Suprapubic skin (tissue), 4 donors: ENCODE results near the gene NCKAP5. TPM values are rescaled to one million over a fixed set of nuclear protein-coding genes. Genes with fewer than 3 reads are reported as not detected.

ENCODE experiments used
- DNase-seq, 2 donors: peaks; one replicate each; pipeline ENCODE4 v3.0.0-alpha.2; 2019; ENCODE audit warnings: low spot score in 2 of 2
- H3K27ac ChIP-seq: fragments of 200-600 bp; sonication (generic); one replicate; pipeline ENCODE4 v1.5.1; 2019
- H3K27me3 ChIP-seq: fragments of 200-600 bp; sonication (generic); one replicate; pipeline ENCODE4 v1.5.1; 2019
- H3K36me3 ChIP-seq: fragments of 200-600 bp; sonication (generic); one replicate; pipeline ENCODE4 v1.5.1; 2019
- H3K4me1 ChIP-seq: fragments of 200-600 bp; sonication (generic); one replicate; pipeline ENCODE4 v1.5.1; 2019
- H3K4me3 ChIP-seq: fragments of 200-600 bp; sonication (generic); one replicate; pipeline ENCODE4 v1.5.1; 2019; ENCODE audit warnings: mild to moderate bottlenecking
- H3K9me3 ChIP-seq: fragments of 200-600 bp; sonication (generic); one replicate; pipeline ENCODE4 v1.5.1; 2019
- CTCF ChIP-seq, 2 donors: fragments of 200-600 bp in 1 of 2; fragments of 450-650 bp in 1 of 2; sonication (generic) in 1 of 2; IDR thresholded peaks; one replicate each; pipeline ENCODE4 v1.5.1; 2016 to 2019; ENCODE audit warnings: antibody characterized with exemption in 2 of 2, mild to moderate bottlenecking in 1 of 2, moderate library complexity in 1 of 2
- EP300 ChIP-seq: sonication (generic); formaldehyde crosslinking; IDR thresholded peaks from one replicate; pipeline ENCODE4 v1.6.1; 2017; ENCODE audit warnings: antibody characterized with exemption
- POLR2A ChIP-seq, 2 donors: fragments of 450-650 bp; IDR thresholded peaks; one replicate each; pipeline ENCODE4 v1.6.1; 2017; ENCODE audit warnings: antibody characterized with exemption in 2 of 2, mild to moderate bottlenecking in 2 of 2, moderate library complexity in 2 of 2
- POLR2AphosphoS5 ChIP-seq, 3 donors: sonication (generic); formaldehyde crosslinking; IDR thresholded peaks; one replicate each; pipeline ENCODE4 v1.6.1; 2017; ENCODE audit warnings: antibody characterized with exemption in 3 of 3
- WGBS: methylation state at CpG from one replicate; pipeline ENCODE4 v1.1.5; 2018; 5-methylcytosine and 5-hydroxymethylcytosine counted together
- total RNA-seq, 4 donors: library from RNA; depleted of rRNA; stranded (reverse); fragments of >200 nt; gene quantifications; one replicate each; pipeline ENCODE4 v1.1.0, GENCODE V29; 2016

NCKAP5 gene
- total RNA-seq, 4 donors from 2014 or later = 2.8 to 6.4 (median 4.2) TPM

- WGBS = 56% methylated on average over 7 of the region's 7 CpGs
- no peaks in the 10 kb centered on the region for H3K9me3 ChIP-seq
- no peak for TF ChIP-seq CTCF (IDR thresholded peaks at IDR 0.05)
- TF ChIP-seq POLR2A (IDR thresholded peaks at IDR 0.05) = no peak
- H3K36me3 ChIP-seq = no peaks in the 10 kb centered on the region
- no peaks in the 10 kb centered on the region for H3K27me3 ChIP-seq
- H3K4me1 ChIP-seq = no peaks in the 10 kb centered on the region
- H3K4me3 ChIP-seq = no peak overlapping the region
- no peak overlapping the region for H3K27ac ChIP-seq
- no peak for DNase-seq
Measured at GRCh38 chr2:132656266-132656975, 911.8 kb downstream of the NCKAP5 start.

GRCh38 chr2:132654968-132655367, 913.3 kb downstream of the NCKAP5 start:
- Histone ChIP-seq H3K36me3 (no peaks in the 10 kb centered on the region), H3K27ac (no peak overlapping the region), H3K9me3 (no peaks in the 10 kb centered on the region), H3K4me1 (no peaks in the 10 kb centered on the region), H3K27me3 (no peaks in the 10 kb centered on the region), H3K4me3 (no peak overlapping the region)
- 81% methylated on average over 7 of the region's 7 CpGs for WGBS
- TF ChIP-seq CTCF (IDR thresholded peaks at IDR 0.05) = no peak
- TF ChIP-seq EP300 = no peak
- TF ChIP-seq POLR2AphosphoS5 (IDR thresholded peaks at IDR 0.05) = no peak
- TF ChIP-seq POLR2A (IDR thresholded peaks at IDR 0.05) = no peak
- DNase-seq = no peak

- H3K4me1 ChIP-seq = no peaks in the 10 kb centered on the region
- no peaks in the 10 kb centered on the region for H3K36me3 ChIP-seq
- 82% methylated on average over 4 of the region's 4 CpGs for WGBS
- H3K4me3 ChIP-seq = no peak overlapping the region
- no peak for TF ChIP-seq EP300
- TF ChIP-seq POLR2AphosphoS5 (IDR thresholded peaks at IDR 0.05) = no peak
- no peak for TF ChIP-seq POLR2A (IDR thresholded peaks at IDR 0.05)
- no peak for TF ChIP-seq CTCF (IDR thresholded peaks at IDR 0.05)
- no peaks in the 10 kb centered on the region for H3K9me3 ChIP-seq
- H3K27ac ChIP-seq = no peak overlapping the region
- H3K27me3 ChIP-seq = no peaks in the 10 kb centered on the region
- no peak for DNase-seq
Measured at GRCh38 chr2:132654335-132654734, 913.9 kb downstream of the NCKAP5 start.

GRCh38 chr2:132652474-132652873, 915.8 kb downstream of the NCKAP5 start:
- 83% methylated on average over 7 of the region's 8 CpGs for WGBS
- H3K4me3 ChIP-seq = no peak overlapping the region
- no peak for DNase-seq
- no peaks in the 10 kb centered on the region for H3K4me1 ChIP-seq
- no peaks in the 10 kb centered on the region for H3K36me3 ChIP-seq
- no peak overlapping the region for H3K27ac ChIP-seq
- H3K27me3 ChIP-seq = peaks cover 2% of the 10 kb centered on the region
- H3K9me3 ChIP-seq = no peaks in the 10 kb centered on the region
- no peak for TF ChIP-seq EP300
- TF ChIP-seq POLR2A (IDR thresholded peaks at IDR 0.05) = no peak
- TF ChIP-seq CTCF (IDR thresholded peaks at IDR 0.05) = no peak
- TF ChIP-seq POLR2AphosphoS5 (IDR thresholded peaks at IDR 0.05) = no peak

GRCh38 chr2:132651115-132652045, 916.9 kb downstream of the NCKAP5 start:
- TF ChIP-seq EP300 (no peak), POLR2A (IDR thresholded peaks at IDR 0.05) (no peak)
- H3K9me3 ChIP-seq = no peaks in the 10 kb centered on the region
- H3K4me1 ChIP-seq = no peaks in the 10 kb centered on the region
- no peak for DNase-seq
- H3K4me3 ChIP-seq = no peak overlapping the region
- 79% methylated on average over 12 of the region's 12 CpGs for WGBS
- H3K27ac ChIP-seq = no peak overlapping the region
- no peaks in the 10 kb centered on the region for H3K36me3 ChIP-seq
- peaks cover 4% of the 10 kb centered on the region for H3K27me3 ChIP-seq
